Caco-2 (cell line): ENCODE results near the gene IQSEC2. TPM values are rescaled to one million over a fixed set of nuclear protein-coding genes. Genes with fewer than 3 reads are reported as not detected.

Experiments
- BruUV-seq: library from RNA; stranded (reverse); fragments of 400-500 nt; replicated peaks from 2 replicates; lab custom pipeline; 2021; lab: Mats Ljungman, UMichigan
- CTCF ChIA-PET: fragments of 300-600 bp; sonication (Branson Sonifier 250); formaldehyde crosslinking; loops from one replicate; lab custom pipeline; 2022; ENCODE audit warnings: antibody characterized with exemption; lab: Charles Lee
- POLR2A ChIA-PET: fragments of 300-600 bp; sonication (Branson Sonifier 250); formaldehyde crosslinking; loops from one replicate; lab custom pipeline; 2022; ENCODE audit warnings: antibody characterized with exemption; lab: Charles Lee
- DNase-seq, 2 experiments: peaks; one replicate each; pipeline versions ENCODE4 v3.0.0 to v3.0.0-alpha.2; 2020 to 2022
- H3K27me3 ChIP-seq: replicated peaks from 2 replicates; pipeline ENCODE4 v1.6.0; 2011; ENCODE audit warnings: low read length; ENCODE audit not compliant: control insufficient read depth, insufficient read depth
- H3K36me3 ChIP-seq: 2 replicates; pipeline ENCODE4 v1.5.1; 2011; ENCODE audit warnings: low read length; ENCODE audit not compliant: control insufficient read depth, insufficient read depth
- H3K4me1 ChIP-seq: fragments of 250-450 bp; sonication (Bioruptor Pico); 2 replicates; pipeline ENCODE4 v1.5.1; 2020; ENCODE audit warnings: mild to moderate bottlenecking
- H3K4me3 ChIP-seq: 2 replicates; pipeline ENCODE4 v1.5.1; 2011; ENCODE audit warnings: low read depth, mild to moderate bottlenecking, control low read depth, low read length
- H3K9me3 ChIP-seq: fragments of 250-450 bp; sonication (Bioruptor Pico); 2 replicates; pipeline ENCODE4 v1.5.1; 2020; ENCODE audit warnings: mild to moderate bottlenecking, moderate library complexity
- H3K27ac Mint-ChIP-seq: one replicate; pipeline ENCODE4 v1.8.0; 2022; ENCODE audit warnings: mixed read lengths; ENCODE audit not compliant: unreplicated experiment
- H3K27me3 Mint-ChIP-seq: one replicate; pipeline ENCODE4 v1.8.0; 2022; ENCODE audit warnings: mixed read lengths; ENCODE audit not compliant: insufficient read depth, unreplicated experiment
- H3K36me3 Mint-ChIP-seq: one replicate; pipeline ENCODE4 v1.8.0; 2022; ENCODE audit warnings: mild to moderate bottlenecking, mixed read lengths; ENCODE audit not compliant: insufficient read depth, unreplicated experiment
- H3K4me1 Mint-ChIP-seq: one replicate; pipeline ENCODE4 v1.8.0; 2022; ENCODE audit warnings: low read depth, mixed read lengths; ENCODE audit not compliant: unreplicated experiment
- H3K4me3 Mint-ChIP-seq: one replicate; pipeline ENCODE4 v1.8.0; 2022; ENCODE audit warnings: mild to moderate bottlenecking, moderate library complexity, mixed read lengths; ENCODE audit not compliant: unreplicated experiment
- H3K9me3 Mint-ChIP-seq: one replicate; pipeline ENCODE4 v1.8.0; 2022; ENCODE audit warnings: mixed read lengths; ENCODE audit not compliant: unreplicated experiment
- intact Hi-C: fragments of 100-400 bp; cut with micrococcal nuclease; formaldehyde crosslinking; loops from one replicate; pipeline ENCODE4 v1.10.0; 2022; ENCODE audit not compliant: unreplicated experiment
- total RNA-seq: library from RNA; stranded (reverse); gene quantifications from 2 replicates; pipeline ENCODE4 v1.2.3, GENCODE V29; 2022
- TF ChIP-seq, protein P1 (sequence below), 2 experiments: fragments of 200-600 bp in 1 of 2; IDR thresholded peaks; 1 replicate in 1 of 2; 2 replicates in 1 of 2; pipeline versions ENCODE4 v1.5.1 to v1.8.0; 2011 to 2022; ENCODE audit warnings: antibody characterized with exemption in 1 of 2, control low read depth in 1 of 2, inconsistent platforms in 1 of 2, low read depth in 1 of 2, low read length in 1 of 2, mild to moderate bottlenecking in 1 of 2, moderate library complexity in 1 of 2; ENCODE audit not compliant: insufficient read depth in 1 of 2, severe bottlenecking in 1 of 2, unreplicated experiment in 1 of 2

IQSEC2 gene
- total RNA-seq, 1 experiment from 2014 or later = 1.8 TPM

DNA sequence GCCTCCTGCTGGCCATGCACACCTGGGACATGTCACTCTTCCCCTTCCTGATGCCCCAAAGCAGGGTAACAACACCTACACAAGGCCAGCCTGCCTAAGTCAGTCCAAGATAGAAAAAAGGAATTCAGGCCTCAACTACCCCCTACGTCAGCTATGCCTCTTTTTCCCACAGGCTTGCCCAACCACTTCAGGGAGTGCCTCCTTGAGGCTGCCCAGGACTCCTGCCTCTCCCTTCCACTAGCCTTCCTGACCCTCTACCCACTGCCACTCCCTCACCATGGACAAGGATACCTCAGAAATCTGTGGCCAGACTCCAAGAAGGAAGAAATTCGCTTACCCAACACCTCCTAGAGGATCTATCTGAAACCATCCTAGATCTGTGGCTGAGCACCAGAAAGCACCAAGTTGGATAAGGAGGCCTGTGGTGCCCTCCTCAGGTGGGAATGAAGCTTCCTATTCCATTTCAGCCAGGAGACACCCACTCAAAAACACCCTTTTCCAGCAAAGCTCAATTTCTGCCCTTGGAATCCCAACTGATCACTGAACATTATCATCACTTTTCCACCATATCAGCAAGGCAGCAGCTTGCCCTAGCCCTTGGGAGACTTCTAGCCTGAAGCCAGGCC lies 58.2 kb downstream of the IQSEC2 start:
- TF ChIP-seq, protein P1, sequence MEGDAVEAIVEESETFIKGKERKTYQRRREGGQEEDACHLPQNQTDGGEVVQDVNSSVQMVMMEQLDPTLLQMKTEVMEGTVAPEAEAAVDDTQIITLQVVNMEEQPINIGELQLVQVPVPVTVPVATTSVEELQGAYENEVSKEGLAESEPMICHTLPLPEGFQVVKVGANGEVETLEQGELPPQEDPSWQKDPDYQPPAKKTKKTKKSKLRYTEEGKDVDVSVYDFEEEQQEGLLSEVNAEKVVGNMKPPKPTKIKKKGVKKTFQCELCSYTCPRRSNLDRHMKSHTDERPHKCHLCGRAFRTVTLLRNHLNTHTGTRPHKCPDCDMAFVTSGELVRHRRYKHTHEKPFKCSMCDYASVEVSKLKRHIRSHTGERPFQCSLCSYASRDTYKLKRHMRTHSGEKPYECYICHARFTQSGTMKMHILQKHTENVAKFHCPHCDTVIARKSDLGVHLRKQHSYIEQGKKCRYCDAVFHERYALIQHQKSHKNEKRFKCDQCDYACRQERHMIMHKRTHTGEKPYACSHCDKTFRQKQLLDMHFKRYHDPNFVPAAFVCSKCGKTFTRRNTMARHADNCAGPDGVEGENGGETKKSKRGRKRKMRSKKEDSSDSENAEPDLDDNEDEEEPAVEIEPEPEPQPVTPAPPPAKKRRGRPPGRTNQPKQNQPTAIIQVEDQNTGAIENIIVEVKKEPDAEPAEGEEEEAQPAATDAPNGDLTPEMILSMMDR (IDR thresholded peaks at IDR 0.05; ENCODE audit: insufficient read depth in 1 of 2, low read depth in 1 of 2, low read length in 1 of 2, severe bottlenecking in 1 of 2, unreplicated experiment in 1 of 2) = no peak
- intact Hi-C loops = loop anchor here (10.0 kb wide), 1 partner anchor 128 kb away; the partner anchor contains the start of gene KANTR
- POLR2A ChIA-PET = no interaction called here
- peak overlapping the region; percentile 55 for H3K27ac Mint-ChIP-seq
- H3K4me1 Mint-ChIP-seq = no peaks in the 10 kb centered on the region
- CTCF ChIA-PET = interaction anchor here (1.3 kb wide), 1 partner anchor 228 kb away, joined by 3 read pairs; no protein-coding TSS in a partner anchor
- H3K4me1 ChIP-seq = peaks cover 6% of the 10 kb centered on the region
- H3K27me3 Mint-ChIP-seq = no peaks in the 10 kb centered on the region
- no peak for DNase-seq
- H3K9me3 Mint-ChIP-seq = no peaks in the 10 kb centered on the region
- peaks cover 20% of the 10 kb centered on the region for H3K36me3 Mint-ChIP-seq
- no peaks in the 10 kb centered on the region for H3K9me3 ChIP-seq
- peak overlapping the region; percentile 96 for H3K4me3 Mint-ChIP-seq
- no peaks in the 10 kb centered on the region; the same call in 1 of the 2 replicates for H3K36me3 ChIP-seq
- H3K27me3 ChIP-seq = no peaks in the 10 kb centered on the region
- no TSS peak for BruUV-seq
- H3K4me3 ChIP-seq = peak overlapping the region; percentile 81

Other genes with a start within 250 kb of the IQSEC2 start
- gene GPR173, start 232.8 kb downstream of the IQSEC2 start, total RNA-seq = 0.18 and 0.26 TPM in 2 replicates
- gene TSPYL2, start 199.2 kb downstream of the IQSEC2 start, total RNA-seq = 30.9 and 33.4 TPM in 2 replicates
- gene KANTR, start 187.4 kb downstream of the IQSEC2 start, total RNA-seq = 13.2 and 15.0 TPM in 2 replicates
- 84.5 and 90.5 TPM in 2 replicates for gene KDM5C, start 56.4 kb downstream of the IQSEC2 start, total RNA-seq
- gene SMC1A, start 141.1 kb upstream of the IQSEC2 start, total RNA-seq = 92.4 and 102 TPM in 2 replicates
- gene RIBC1, start 141.3 kb upstream of the IQSEC2 start, total RNA-seq = 0.88 and 0.95 TPM in 2 replicates
- gene HSD17B10, start 152.8 kb upstream of the IQSEC2 start, total RNA-seq = 129 and 137 TPM in 2 replicates